WTC11 (cell line): Measurements from ENCODE around the gene TMEM217. TPM values are rescaled to one million over a fixed set of nuclear protein-coding genes. Genes with fewer than 3 reads are reported as not detected.

Experiments used
- ATAC-seq: fragments of 200-7000 bp; cut with Tn5 transposase; 2 replicates; pipeline ENCODE4 v1.10.0; 2021; ENCODE audit warnings: mild to moderate bottlenecking, moderate library complexity
- CTCF ChIA-PET: fragments of 300-600 bp; sonication (Branson Sonifier 250); formaldehyde crosslinking; loops from one replicate; lab custom pipeline; 2021; ENCODE audit warnings: antibody characterized with exemption; lab: Charles Lee
- POLR2A ChIA-PET: fragments of 350-600 bp; sonication (Branson Sonifier 250); formaldehyde crosslinking; loops from one replicate; lab custom pipeline; 2021; ENCODE audit warnings: antibody characterized with exemption; lab: Charles Lee
- DNase-seq: peaks from one replicate; pipeline ENCODE4 v3.0.0; 2021; ENCODE audit warnings: low spot score
- H3K27ac Mint-ChIP-seq: 2 replicates; pipeline ENCODE4 v1.8.0; 2021; ENCODE audit warnings: mixed read lengths
- H3K27me3 Mint-ChIP-seq: 2 replicates; pipeline ENCODE4 v1.8.0; 2021; ENCODE audit warnings: low read depth, mild to moderate bottlenecking, moderate library complexity, mixed read lengths
- H3K36me3 Mint-ChIP-seq: 2 replicates; pipeline ENCODE4 v1.8.0; 2021; ENCODE audit warnings: mixed read lengths
- H3K4me1 Mint-ChIP-seq: 2 replicates; pipeline ENCODE4 v1.8.0; 2022; ENCODE audit warnings: mixed read lengths
- H3K4me3 Mint-ChIP-seq: 2 replicates; pipeline ENCODE4 v1.8.0; 2021; ENCODE audit warnings: mild to moderate bottlenecking, moderate library complexity, mixed read lengths
- H3K9me3 Mint-ChIP-seq: 2 replicates; pipeline ENCODE4 v1.8.0; 2021; ENCODE audit warnings: mixed read lengths
- CREM ChIP-seq: sonication (generic); formaldehyde crosslinking; IDR thresholded peaks from 2 replicates; pipeline ENCODE4 v1.8.1; 2022; ENCODE audit warnings: mild to moderate bottlenecking, missing genetic modification reagents, moderate library complexity
- FOXP4 ChIP-seq: sonication (generic); formaldehyde crosslinking; IDR thresholded peaks from 2 replicates; pipeline ENCODE4 v1.8.0; 2022; ENCODE audit warnings: mild to moderate bottlenecking, missing genetic modification reagents
- GRHL2 ChIP-seq: fragments of 250-450 bp; sonication (Bioruptor Pico); IDR thresholded peaks from 2 replicates; pipeline ENCODE4 v1.8.0; 2022; ENCODE audit warnings: mild to moderate bottlenecking, moderate library complexity; ENCODE audit not compliant: insufficient replicate concordance, severe bottlenecking
- HMGA2 ChIP-seq: fragments of 250-450 bp; sonication (Bioruptor Pico); IDR thresholded peaks from 2 replicates; pipeline ENCODE4 v1.4.0; 2021; ENCODE audit warnings: mild to moderate bottlenecking, moderate library complexity
- IRF2 ChIP-seq: sonication (generic); formaldehyde crosslinking; IDR thresholded peaks from 2 replicates; pipeline ENCODE4 v1.8.0; 2022; ENCODE audit warnings: low read depth, missing genetic modification reagents, borderline replicate concordance
- MXD4 ChIP-seq: fragments of 250-450 bp; sonication (Bioruptor Pico); IDR thresholded peaks from 2 replicates; pipeline ENCODE4 v1.8.0; 2021; ENCODE audit warnings: mild to moderate bottlenecking, moderate library complexity, borderline replicate concordance
- NR1H2 ChIP-seq: sonication (generic); formaldehyde crosslinking; IDR thresholded peaks from 2 replicates; pipeline ENCODE4 v1.9.0; 2021; ENCODE audit warnings: mild to moderate bottlenecking, moderate library complexity, missing genetic modification reagents
- NR2C2 ChIP-seq: sonication (generic); formaldehyde crosslinking; IDR thresholded peaks from 2 replicates; pipeline ENCODE4 v1.8.0; 2022; ENCODE audit warnings: mild to moderate bottlenecking, missing genetic modification reagents
- PRDM15 ChIP-seq: sonication (generic); formaldehyde crosslinking; IDR thresholded peaks from 2 replicates; pipeline ENCODE4 v1.8.0; 2022; ENCODE audit warnings: missing genetic modification reagents
- SMAD3 ChIP-seq: sonication (generic); formaldehyde crosslinking; IDR thresholded peaks from 2 replicates; pipeline ENCODE4 v1.8.0; 2022; ENCODE audit warnings: missing genetic modification reagents, mild to moderate bottlenecking, borderline replicate concordance
- SOX15 ChIP-seq: fragments of 250-450 bp; sonication (Bioruptor Pico); IDR thresholded peaks from 2 replicates; pipeline ENCODE4 v1.9.0; 2021; ENCODE audit warnings: mild to moderate bottlenecking
- USF2 ChIP-seq: sonication (generic); formaldehyde crosslinking; IDR thresholded peaks from 2 replicates; pipeline ENCODE4 v1.8.1; 2023; ENCODE audit warnings: mild to moderate bottlenecking, missing genetic modification reagents, moderate library complexity
- ZNF121 ChIP-seq: sonication (generic); formaldehyde crosslinking; IDR thresholded peaks from 2 replicates; pipeline ENCODE4 v1.8.0; 2023; ENCODE audit warnings: missing genetic modification reagents
- ZNF232 ChIP-seq: sonication (generic); formaldehyde crosslinking; IDR thresholded peaks from 2 replicates; pipeline ENCODE4 v1.8.0; 2022; ENCODE audit warnings: mild to moderate bottlenecking, missing genetic modification reagents
- total RNA-seq: library from RNA; stranded (reverse); gene quantifications from 3 replicates; pipeline ENCODE4 v1.2.3, GENCODE V29; 2021
- TF ChIP-seq, protein P1 (sequence below): sonication (generic); formaldehyde crosslinking; IDR thresholded peaks from 2 replicates; pipeline ENCODE4 v1.8.1; 2023; ENCODE audit warnings: mild to moderate bottlenecking, missing genetic modification reagents
- TF ChIP-seq, protein P2 (sequence below): sonication (generic); formaldehyde crosslinking; IDR thresholded peaks from 2 replicates; pipeline ENCODE4 v1.8.0; 2023; ENCODE audit warnings: mild to moderate bottlenecking, missing genetic modification reagents

Gene TMEM217
- total RNA-seq, 1 experiment from 2014 or later = 0.61 TPM

DNA sequence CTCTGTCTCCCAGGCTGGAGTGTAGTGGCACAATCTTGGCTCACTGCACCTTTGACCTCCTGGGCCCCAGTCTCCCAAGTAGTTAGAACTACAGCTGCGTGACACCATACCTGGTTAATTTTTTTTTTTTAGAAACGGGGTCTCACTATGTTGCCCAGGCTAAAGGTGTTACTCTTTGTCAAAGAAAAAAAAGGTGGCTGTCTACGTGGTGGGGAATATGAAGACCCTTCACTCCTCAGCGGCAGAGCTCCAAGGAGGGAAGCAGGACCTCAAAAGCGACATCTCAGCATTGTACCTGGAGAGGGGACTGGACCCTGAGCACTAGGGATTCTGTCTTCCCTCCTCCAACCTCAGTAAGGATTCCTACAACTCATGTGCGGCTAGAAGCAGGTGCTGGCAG lies 16.8 kb downstream of the TMEM217 start:
- Mint-ChIP-seq H3K27ac (no peak overlapping the region), H3K4me3 (no peak overlapping the region), H3K36me3 (no peaks in the 10 kb centered on the region), H3K4me1 (peaks cover 9% of the 10 kb centered on the region), H3K27me3 (peaks cover 5% of the 10 kb centered on the region), H3K9me3 (no peaks in the 10 kb centered on the region)
- no peak for ATAC-seq
- no peak for DNase-seq
- ChIA-PET POLR2A (no interaction called here), CTCF (interaction anchor here (1.8 kb wide), 1 partner anchor 66 kb away, joined by 4 read pairs; no protein-coding TSS in a partner anchor)
- TF ChIP-seq, protein P1, sequence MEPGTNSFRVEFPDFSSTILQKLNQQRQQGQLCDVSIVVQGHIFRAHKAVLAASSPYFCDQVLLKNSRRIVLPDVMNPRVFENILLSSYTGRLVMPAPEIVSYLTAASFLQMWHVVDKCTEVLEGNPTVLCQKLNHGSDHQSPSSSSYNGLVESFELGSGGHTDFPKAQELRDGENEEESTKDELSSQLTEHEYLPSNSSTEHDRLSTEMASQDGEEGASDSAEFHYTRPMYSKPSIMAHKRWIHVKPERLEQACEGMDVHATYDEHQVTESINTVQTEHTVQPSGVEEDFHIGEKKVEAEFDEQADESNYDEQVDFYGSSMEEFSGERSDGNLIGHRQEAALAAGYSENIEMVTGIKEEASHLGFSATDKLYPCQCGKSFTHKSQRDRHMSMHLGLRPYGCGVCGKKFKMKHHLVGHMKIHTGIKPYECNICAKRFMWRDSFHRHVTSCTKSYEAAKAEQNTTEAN (CRISPR knock-in tag) = no peak
- TF ChIP-seq IRF2 (CRISPR knock-in tag) (no peak), NR1H2 (no peak), ZNF121 (CRISPR knock-in tag) (peak; percentile 58; the same call in 1 of the 2 replicates), HMGA2 (CRISPR knock-in tag) (no peak)

- no peaks in the 10 kb centered on the region for H3K36me3 Mint-ChIP-seq
- POLR2A ChIA-PET = no interaction called here
- no peak for ATAC-seq
- H3K27ac Mint-ChIP-seq = no peak overlapping the region
- H3K9me3 Mint-ChIP-seq = no peaks in the 10 kb centered on the region
- peaks cover 3% of the 10 kb centered on the region for H3K27me3 Mint-ChIP-seq
- no peak overlapping the region for H3K4me3 Mint-ChIP-seq
- peaks cover 9% of the 10 kb centered on the region for H3K4me1 Mint-ChIP-seq
- TF ChIP-seq, protein P2, sequence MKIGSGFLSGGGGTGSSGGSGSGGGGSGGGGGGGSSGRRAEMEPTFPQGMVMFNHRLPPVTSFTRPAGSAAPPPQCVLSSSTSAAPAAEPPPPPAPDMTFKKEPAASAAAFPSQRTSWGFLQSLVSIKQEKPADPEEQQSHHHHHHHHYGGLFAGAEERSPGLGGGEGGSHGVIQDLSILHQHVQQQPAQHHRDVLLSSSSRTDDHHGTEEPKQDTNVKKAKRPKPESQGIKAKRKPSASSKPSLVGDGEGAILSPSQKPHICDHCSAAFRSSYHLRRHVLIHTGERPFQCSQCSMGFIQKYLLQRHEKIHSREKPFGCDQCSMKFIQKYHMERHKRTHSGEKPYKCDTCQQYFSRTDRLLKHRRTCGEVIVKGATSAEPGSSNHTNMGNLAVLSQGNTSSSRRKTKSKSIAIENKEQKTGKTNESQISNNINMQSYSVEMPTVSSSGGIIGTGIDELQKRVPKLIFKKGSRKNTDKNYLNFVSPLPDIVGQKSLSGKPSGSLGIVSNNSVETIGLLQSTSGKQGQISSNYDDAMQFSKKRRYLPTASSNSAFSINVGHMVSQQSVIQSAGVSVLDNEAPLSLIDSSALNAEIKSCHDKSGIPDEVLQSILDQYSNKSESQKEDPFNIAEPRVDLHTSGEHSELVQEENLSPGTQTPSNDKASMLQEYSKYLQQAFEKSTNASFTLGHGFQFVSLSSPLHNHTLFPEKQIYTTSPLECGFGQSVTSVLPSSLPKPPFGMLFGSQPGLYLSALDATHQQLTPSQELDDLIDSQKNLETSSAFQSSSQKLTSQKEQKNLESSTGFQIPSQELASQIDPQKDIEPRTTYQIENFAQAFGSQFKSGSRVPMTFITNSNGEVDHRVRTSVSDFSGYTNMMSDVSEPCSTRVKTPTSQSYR = no peak
- no peak for TF ChIP-seq GRHL2
- TF ChIP-seq SMAD3 (CRISPR knock-in tag) = no peak
- DNase-seq = no peak
- CTCF ChIA-PET = interaction anchor here (0.8 kb wide), 1 partner anchor 244 kb away, joined by 3 read pairs; no protein-coding TSS in a partner anchor
These were observed 17.8 kb downstream of the TMEM217 start for GRCh38 chr6:37239950-37240713.

GRCh38 chr6:37239526-37239925 lies 18.4 kb downstream of the TMEM217 start:
- ChIA-PET POLR2A (no interaction called here), CTCF (interaction anchor here (0.8 kb wide), 1 partner anchor 243 kb away, joined by 3 read pairs; no protein-coding TSS in a partner anchor)
- Mint-ChIP-seq H3K27me3 (peaks cover 3% of the 10 kb centered on the region), H3K9me3 (peaks cover 1% of the 10 kb centered on the region), H3K27ac (no peak overlapping the region), H3K4me3 (no peak overlapping the region), H3K4me1 (peaks cover 9% of the 10 kb centered on the region), H3K36me3 (no peaks in the 10 kb centered on the region)
- no peak for ATAC-seq
- DNase-seq = no peak
- TF ChIP-seq PRDM15 (CRISPR knock-in tag) (no peak), USF2 (CRISPR knock-in tag) (no peak), CREM (CRISPR knock-in tag) (no peak), NR2C2 (CRISPR knock-in tag) (no peak), FOXP4 (CRISPR knock-in tag) (no peak), ZNF232 (no peak), MXD4 (no peak), SOX15 (CRISPR knock-in tag) (no peak)
- TF ChIP-seq, protein P1 (CRISPR knock-in tag) = no peak
